ENCODE measurements around the gene NANOS3. TPM values are rescaled to one million over a fixed set of nuclear protein-coding genes. Genes with fewer than 3 reads are reported as not detected.

The NANOS3 gene
- total and polyA plus RNA-seq, 2 donors from 2014 or later = 0.35 TPM; not detected in 1

DNA sequence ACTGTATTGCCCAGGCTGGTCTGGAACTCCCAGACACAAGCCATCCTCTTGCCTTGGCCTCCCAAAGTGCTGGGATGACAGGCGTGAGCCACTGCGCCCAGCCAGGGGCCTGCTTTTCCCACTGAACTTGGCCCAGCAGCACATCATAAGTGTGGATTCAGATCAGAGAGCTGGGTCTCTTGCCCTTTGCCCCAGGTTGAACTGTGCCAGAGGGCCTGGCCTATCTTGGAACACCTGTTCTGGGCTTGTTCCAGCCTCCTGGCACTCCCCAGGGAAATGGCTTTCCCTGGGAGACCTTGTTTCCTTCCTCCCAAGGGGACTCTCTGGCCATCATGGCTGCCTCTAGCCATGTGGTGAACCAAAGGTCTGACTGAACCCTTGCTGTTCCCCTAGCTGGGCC, 32.5 kb downstream of the NANOS3 start:
- Histone ChIP-seq H3K27me3 (ENCODE audit: control insufficient read depth, insufficient read depth, low read length) (no peaks in the 10 kb centered on the region), H3K4me3 (ENCODE audit: low read length in 3 of 3) (no peak overlapping the region), H3K27ac (ENCODE audit: low read depth in 2 of 2, low read length in 2 of 2) (no peak overlapping the region), H3K9ac (ENCODE audit: low read length in 3 of 3) (no peak overlapping the region), H3K36me3 (ENCODE audit: control insufficient read depth in 2 of 3, insufficient read depth in 3 of 3, low read length in 3 of 3) (peaks cover 0 to 9% (median 0%) of the 10 kb centered on the region in 3 donors), H3K4me1 (ENCODE audit: control insufficient read depth in 2 of 3, insufficient read depth in 2 of 3, low read depth in 1 of 3, low read length in 3 of 3) (peaks cover 0 to 10% (median 4%) of the 10 kb centered on the region in 3 donors), H3K9me3 (ENCODE audit: control insufficient read depth in 2 of 3, insufficient read depth in 1 of 3, low read length in 3 of 3) (no peaks in the 10 kb centered on the region)
- intact Hi-C loops (cut with DNase I) = no loop called here
- FAIRE-seq (no peak), DNase-seq (no peak)
- no peak for TF ChIP-seq CTCF (IDR thresholded peaks at IDR 0.05; ENCODE audit: borderline replicate concordance, extremely low read depth, insufficient read depth)

- no peaks in the 10 kb centered on the region for H3K4me1 ChIP-seq (ENCODE audit: control insufficient read depth in 2 of 3, insufficient read depth in 2 of 3, low read depth in 1 of 3, low read length in 3 of 3)
- H3K27ac ChIP-seq (ENCODE audit: low read depth in 2 of 2, low read length in 2 of 2) = no peak overlapping the region
- no peak overlapping the region for H3K4me3 ChIP-seq (ENCODE audit: low read length in 3 of 3)
- intact Hi-C loops (cut with DNase I) = no loop called here
- DNase-seq (no peak), FAIRE-seq (no peak)
- no peaks in the 10 kb centered on the region for H3K9me3 ChIP-seq (ENCODE audit: control insufficient read depth in 2 of 3, insufficient read depth in 1 of 3, low read length in 3 of 3)
- H3K36me3 ChIP-seq (ENCODE audit: control insufficient read depth in 2 of 3, insufficient read depth in 3 of 3, low read length in 3 of 3) = peaks cover 0 to 12% (median 3%) of the 10 kb centered on the region in 3 donors
- no peak overlapping the region for H3K9ac ChIP-seq (ENCODE audit: low read length in 3 of 3)
- no peaks in the 10 kb centered on the region for H3K27me3 ChIP-seq (ENCODE audit: control insufficient read depth, insufficient read depth, low read length)
- no peak for TF ChIP-seq CTCF (IDR thresholded peaks at IDR 0.05; ENCODE audit: borderline replicate concordance, extremely low read depth, insufficient read depth)
Observed at GRCh38 chr19:13913352-13913751, 36.4 kb downstream of the NANOS3 start.

- Histone ChIP-seq H3K27me3 (ENCODE audit: control insufficient read depth, insufficient read depth, low read length) (no peaks in the 10 kb centered on the region), H3K27ac (ENCODE audit: low read depth in 2 of 2, low read length in 2 of 2) (no peak overlapping the region), H3K9ac (ENCODE audit: low read length in 3 of 3) (no peak overlapping the region), H3K9me3 (ENCODE audit: control insufficient read depth in 2 of 3, insufficient read depth in 1 of 3, low read length in 3 of 3) (no peaks in the 10 kb centered on the region), H3K4me1 (ENCODE audit: control insufficient read depth in 2 of 3, insufficient read depth in 2 of 3, low read depth in 1 of 3, low read length in 3 of 3) (no peaks in the 10 kb centered on the region), H3K36me3 (ENCODE audit: control insufficient read depth in 2 of 3, insufficient read depth in 3 of 3, low read length in 3 of 3) (peaks cover 0 to 9% (median 4%) of the 10 kb centered on the region in 3 donors), H3K4me3 (ENCODE audit: low read length in 3 of 3) (no peak overlapping the region)
- TF ChIP-seq CTCF (IDR thresholded peaks at IDR 0.05; ENCODE audit: borderline replicate concordance, extremely low read depth, insufficient read depth) = no peak
- DNase-seq = no peak
- no peak for FAIRE-seq
- intact Hi-C loops (cut with DNase I) = no loop called here
Observed at GRCh38 chr19:13914777-13915176, 37.8 kb downstream of the NANOS3 start.

- no peak overlapping the region for H3K27ac ChIP-seq (ENCODE audit: low read depth in 2 of 2, low read length in 2 of 2)
- DNase-seq = no peak
- H3K4me1 ChIP-seq (ENCODE audit: control insufficient read depth in 2 of 3, insufficient read depth in 2 of 3, low read depth in 1 of 3, low read length in 3 of 3) = no peaks in the 10 kb centered on the region
- H3K36me3 ChIP-seq (ENCODE audit: control insufficient read depth in 2 of 3, insufficient read depth in 3 of 3, low read length in 3 of 3) = peaks cover 2 to 17% (median 10%) of the 10 kb centered on the region in 3 donors
- H3K9ac ChIP-seq (ENCODE audit: low read length in 3 of 3) = no peak overlapping the region
- H3K27me3 ChIP-seq (ENCODE audit: control insufficient read depth, insufficient read depth, low read length) = no peaks in the 10 kb centered on the region
- no peaks in the 10 kb centered on the region for H3K9me3 ChIP-seq (ENCODE audit: control insufficient read depth in 2 of 3, insufficient read depth in 1 of 3, low read length in 3 of 3)
- no peak overlapping the region for H3K4me3 ChIP-seq (ENCODE audit: low read length in 3 of 3)
- no peak for TF ChIP-seq CTCF (IDR thresholded peaks at IDR 0.05; ENCODE audit: borderline replicate concordance, extremely low read depth, insufficient read depth)
- intact Hi-C loops (cut with DNase I) = no loop called here
- FAIRE-seq = no peak
Observed at GRCh38 chr19:13917888-13918406, 41.0 kb downstream of the NANOS3 start.
